ENCODE measurements around the gene EHF.

EHF gene

GRCh38 chr11:34647532-34647931 lies 26.6 kb downstream of the EHF start:
- DNase-seq: no peak

- no peak for DNase-seq
These were observed 27.1 kb downstream of the EHF start for GRCh38 chr11:34648036-34648435.

- no peak for DNase-seq
These were observed 28.7 kb downstream of the EHF start for GRCh38 chr11:34649597-34649996.

- DNase-seq: peak; percentile 87
These were observed 29.6 kb downstream of the EHF start for GRCh38 chr11:34650528-34650927.

- no peak for DNase-seq
These were observed 30.7 kb downstream of the EHF start for GRCh38 chr11:34651551-34651950.

- no peak for DNase-seq
These were observed 31.5 kb downstream of the EHF start for GRCh38 chr11:34652191-34652973.

- no peak for DNase-seq
These were observed 32.1 kb downstream of the EHF start for GRCh38 chr11:34653031-34653430.

GRCh38 chr11:34653851-34654482 lies 33.1 kb downstream of the EHF start:
- DNase-seq: peak; percentile 45

GRCh38 chr11:34654483-34655334 lies 33.8 kb downstream of the EHF start:
- DNase-seq: no peak

- no peak for DNase-seq
These were observed 34.6 kb downstream of the EHF start for GRCh38 chr11:34655335-34656008.

GRCh38 chr11:34656062-34656720 lies 35.3 kb downstream of the EHF start:
- DNase-seq: no peak

- DNase-seq: no peak
These were observed 37.5 kb downstream of the EHF start for GRCh38 chr11:34658071-34659015.

- DNase-seq: no peak
These were observed 38.3 kb downstream of the EHF start for GRCh38 chr11:34659096-34659733.

- DNase-seq: no peak
These were observed 44.4 kb downstream of the EHF start for GRCh38 chr11:34665077-34665835.

- no peak for DNase-seq
These were observed 47.1 kb downstream of the EHF start for GRCh38 chr11:34667810-34668582.

GRCh38 chr11:34668583-34669053 lies 47.7 kb downstream of the EHF start:
- no peak for DNase-seq

GRCh38 chr11:34669458-34669857 lies 48.6 kb downstream of the EHF start:
- no peak for DNase-seq

- no peak for DNase-seq
These were observed 50.2 kb downstream of the EHF start for GRCh38 chr11:34671117-34671516.

GRCh38 chr11:34671946-34672345 lies 51.1 kb downstream of the EHF start:
- DNase-seq: no peak
